Progenitor cell of endocrine pancreas (in vitro differentiated cells): Measurements from ENCODE around the gene FBXW8. TPM values are rescaled to one million over a fixed set of nuclear protein-coding genes. Genes with fewer than 3 reads are reported as not detected.

Experiments
- DNase-seq: peaks from one replicate; pipeline ENCODE4 v3.0.0; 2021; ENCODE audit warnings: low spot score; ENCODE audit not compliant: unreplicated experiment
- H3K27ac Mint-ChIP-seq: 2 replicates; pipeline ENCODE4 v1.8.0; 2021; ENCODE audit warnings: mild to moderate bottlenecking, moderate library complexity, mixed read lengths
- H3K27me3 Mint-ChIP-seq: 2 replicates; pipeline ENCODE4 v1.8.0; 2021; ENCODE audit warnings: mixed read lengths
- H3K36me3 Mint-ChIP-seq: 2 replicates; pipeline ENCODE4 v1.8.0; 2022; ENCODE audit warnings: mixed read lengths; ENCODE audit not compliant: insufficient read depth
- H3K4me1 Mint-ChIP-seq: 2 replicates; pipeline ENCODE4 v1.8.0; 2021; ENCODE audit warnings: low read depth, mixed read lengths
- H3K4me3 Mint-ChIP-seq: 2 replicates; pipeline ENCODE4 v1.8.0; 2021; ENCODE audit warnings: low read depth, mild to moderate bottlenecking, moderate library complexity, mixed read lengths
- H3K9me3 Mint-ChIP-seq: 2 replicates; pipeline ENCODE4 v1.8.0; 2021; ENCODE audit warnings: low read depth, mixed read lengths
- CTCF ChIP-seq: fragments of 200-600 bp; sonication (generic); IDR thresholded peaks from one replicate; pipeline ENCODE4 v1.5.0; 2021; ENCODE audit warnings: antibody characterized with exemption, mild to moderate bottlenecking; ENCODE audit not compliant: unreplicated experiment
- total RNA-seq: library from RNA; stranded (reverse); gene quantifications from 2 replicates; pipeline ENCODE4 v1.2.1, GENCODE V29; 2021

The FBXW8 gene
- total RNA-seq, 1 donor from 2014 or later: 32.6 TPM

- no peak overlapping the region for H3K4me3 Mint-ChIP-seq
- H3K27ac Mint-ChIP-seq: no peak overlapping the region
- H3K4me1 Mint-ChIP-seq: peaks cover 20% of the 10 kb centered on the region
- no peaks in the 10 kb centered on the region for H3K9me3 Mint-ChIP-seq
- no peaks in the 10 kb centered on the region for H3K36me3 Mint-ChIP-seq
- no peak for TF ChIP-seq CTCF
- no peak for DNase-seq
- H3K27me3 Mint-ChIP-seq: peaks cover 12% of the 10 kb centered on the region
These were observed 125.8 kb downstream of the FBXW8 start for GRCh38 chr12:117036547-117036946.

- no peak for TF ChIP-seq CTCF
- Mint-ChIP-seq H3K27ac (no peak overlapping the region), H3K27me3 (peaks cover 12% of the 10 kb centered on the region), H3K4me3 (no peak overlapping the region), H3K36me3 (no peaks in the 10 kb centered on the region), H3K4me1 (peaks cover 23% of the 10 kb centered on the region), H3K9me3 (no peaks in the 10 kb centered on the region)
- no peak for DNase-seq
These were observed 126.7 kb downstream of the FBXW8 start for GRCh38 chr12:117037289-117038022.

- no peak overlapping the region for H3K27ac Mint-ChIP-seq
- H3K36me3 Mint-ChIP-seq: no peaks in the 10 kb centered on the region
- H3K9me3 Mint-ChIP-seq: no peaks in the 10 kb centered on the region
- peaks cover 29% of the 10 kb centered on the region for H3K4me1 Mint-ChIP-seq
- no peak overlapping the region for H3K4me3 Mint-ChIP-seq
- no peak for TF ChIP-seq CTCF
- peaks cover 12% of the 10 kb centered on the region for H3K27me3 Mint-ChIP-seq
- no peak for DNase-seq
These were observed 127.4 kb downstream of the FBXW8 start for GRCh38 chr12:117038023-117038680.

GRCh38 chr12:117038919-117039318, 128.2 kb downstream of the FBXW8 start:
- DNase-seq: no peak
- Mint-ChIP-seq H3K9me3 (no peaks in the 10 kb centered on the region), H3K36me3 (no peaks in the 10 kb centered on the region), H3K4me1 (peaks cover 24% of the 10 kb centered on the region), H3K4me3 (no peak overlapping the region), H3K27ac (no peak overlapping the region), H3K27me3 (peaks cover 10% of the 10 kb centered on the region)
- no peak for TF ChIP-seq CTCF

- H3K4me1 Mint-ChIP-seq: peaks cover 19% of the 10 kb centered on the region
- no peak overlapping the region for H3K4me3 Mint-ChIP-seq
- H3K27ac Mint-ChIP-seq: no peak overlapping the region
- H3K27me3 Mint-ChIP-seq: peaks cover 3% of the 10 kb centered on the region
- no peak for TF ChIP-seq CTCF
- H3K36me3 Mint-ChIP-seq: no peaks in the 10 kb centered on the region
- no peak for DNase-seq
- H3K9me3 Mint-ChIP-seq: no peaks in the 10 kb centered on the region
These were observed 129.2 kb downstream of the FBXW8 start for GRCh38 chr12:117039891-117040309.
